ENCODE measurements around the gene CPEB4.

CPEB4 gene

GRCh38 chr5:173988554-173989431 lies 100.6 kb downstream of the CPEB4 start, which contains the start of gene C5orf47:
Gene C5orf47, plus strand, starts transcription at chr5:173989170. Its CDS starts 94 bp downstream, at chr5:173989264.
- no peak for DNase-seq

- no peak for DNase-seq
These were observed 101.4 kb downstream of the CPEB4 start for GRCh38 chr5:173989432-173990082.

GRCh38 chr5:173997331-173997730 lies 109.2 kb downstream of the CPEB4 start:
- DNase-seq, result no peak

- no peak for DNase-seq
These were observed 110.4 kb downstream of the CPEB4 start for GRCh38 chr5:173998531-173998930.

GRCh38 chr5:174000076-174000475 lies 111.9 kb downstream of the CPEB4 start:
- no peak for DNase-seq

GRCh38 chr5:174003795-174004194 lies 115.6 kb downstream of the CPEB4 start:
- DNase-seq, result no peak

- no peak for DNase-seq
These were observed 120.8 kb downstream of the CPEB4 start for GRCh38 chr5:174008922-174009321.

- no peak for DNase-seq
These were observed 122.2 kb downstream of the CPEB4 start for GRCh38 chr5:174010365-174010764.

- DNase-seq, result no peak
These were observed 123.3 kb downstream of the CPEB4 start for GRCh38 chr5:174011441-174011840.

Measured in fibroblast of upper back skin (primary cell).